Activated naive CD4-positive, alpha-beta T cell treated with anti-CD3 and anti-CD28 coated beads, Interleukin-2, amount 50 U/mL, for 24 hours (primary cell): Measurements from ENCODE around the gene TMEM135.
"Not testable (repeated sequence)": the region's sequence is repeated elsewhere in the genome, so short reads cannot be mapped to it uniquely, and the experiment has no call there.

Experiments used
- H3K27ac Mint-ChIP-seq: one replicate; pipeline ENCODE4 v1.8.0; 2021; ENCODE audit warnings: mild to moderate bottlenecking, mixed read lengths
- H3K27me3 Mint-ChIP-seq: one replicate; pipeline ENCODE4 v1.8.0; 2021; ENCODE audit warnings: mixed read lengths
- H3K36me3 Mint-ChIP-seq: one replicate; pipeline ENCODE4 v1.8.0; 2021; ENCODE audit warnings: mixed read lengths
- H3K4me1 Mint-ChIP-seq: one replicate; pipeline ENCODE4 v1.8.0; 2021; ENCODE audit warnings: mixed read lengths
- H3K4me3 Mint-ChIP-seq: one replicate; pipeline ENCODE4 v1.8.0; 2021; ENCODE audit warnings: mild to moderate bottlenecking, mixed read lengths
- H3K9me3 Mint-ChIP-seq: one replicate; pipeline ENCODE4 v1.8.0; 2021; ENCODE audit warnings: mixed read lengths

Gene TMEM135

GRCh38 chr11:87180742-87181141, 143.0 kb downstream of the TMEM135 start:
- Mint-ChIP-seq H3K27me3 (no peaks in the 10 kb centered on the region), H3K4me1 (peaks cover 4% of the 10 kb centered on the region), H3K27ac (no peak overlapping the region), H3K36me3 (peaks cover 41% of the 10 kb centered on the region), H3K4me3 (no peak overlapping the region), H3K9me3 (peaks cover 5% of the 10 kb centered on the region)

GRCh38 chr11:87181143-87181542, 143.4 kb downstream of the TMEM135 start:
- Mint-ChIP-seq H3K27me3 (no peaks in the 10 kb centered on the region), H3K9me3 (peaks cover 5% of the 10 kb centered on the region), H3K36me3 (peaks cover 37% of the 10 kb centered on the region), H3K4me3 (no peak overlapping the region), H3K4me1 (peaks cover 4% of the 10 kb centered on the region), H3K27ac (no peak overlapping the region)

- Mint-ChIP-seq H3K9me3 (no peaks in the 10 kb centered on the region), H3K4me3 (no peak overlapping the region), H3K4me1 (peaks cover 4% of the 10 kb centered on the region), H3K27ac (no peak overlapping the region), H3K27me3 (no peaks in the 10 kb centered on the region), H3K36me3 (peaks cover 10% of the 10 kb centered on the region)
Observed at GRCh38 chr11:87185228-87185627, 147.5 kb downstream of the TMEM135 start.

GRCh38 chr11:87187076-87187475, 149.3 kb downstream of the TMEM135 start:
- Mint-ChIP-seq H3K4me1 (peaks cover 4% of the 10 kb centered on the region), H3K9me3 (no peaks in the 10 kb centered on the region), H3K4me3 (no peak overlapping the region)

GRCh38 chr11:87187930-87188329, 150.2 kb downstream of the TMEM135 start:
- no peaks in the 10 kb centered on the region for H3K9me3 Mint-ChIP-seq
- no peaks in the 10 kb centered on the region for H3K27me3 Mint-ChIP-seq
- no peak overlapping the region for H3K27ac Mint-ChIP-seq
- H3K4me1 Mint-ChIP-seq: peaks cover 4% of the 10 kb centered on the region
- peaks cover 4% of the 10 kb centered on the region for H3K36me3 Mint-ChIP-seq
- H3K4me3 Mint-ChIP-seq: no peak overlapping the region

More at GRCh38 chr11:87187076-87187475, 149.3 kb downstream of the TMEM135 start:
- Mint-ChIP-seq H3K27ac (no peak overlapping the region), H3K36me3 (peaks cover 5% of the 10 kb centered on the region), H3K27me3 (no peaks in the 10 kb centered on the region)

GRCh38 chr11:87188396-87188795, 150.7 kb downstream of the TMEM135 start:
- not testable (repeated sequence) for H3K4me3 Mint-ChIP-seq, H3K27ac Mint-ChIP-seq, H3K4me1 Mint-ChIP-seq, H3K36me3 Mint-ChIP-seq, H3K27me3 Mint-ChIP-seq, H3K9me3 Mint-ChIP-seq

- H3K9me3 Mint-ChIP-seq, H3K4me1 Mint-ChIP-seq, H3K4me3 Mint-ChIP-seq, H3K27ac Mint-ChIP-seq, H3K36me3 Mint-ChIP-seq, H3K27me3 Mint-ChIP-seq: not testable (repeated sequence)
Observed at GRCh38 chr11:87188921-87189320, 151.2 kb downstream of the TMEM135 start.

- H3K4me3 Mint-ChIP-seq: no peak overlapping the region
- H3K27ac Mint-ChIP-seq: no peak overlapping the region
- H3K36me3 Mint-ChIP-seq: peaks cover 2% of the 10 kb centered on the region
- no peaks in the 10 kb centered on the region for H3K9me3 Mint-ChIP-seq
- H3K27me3 Mint-ChIP-seq: no peaks in the 10 kb centered on the region
- peaks cover 7% of the 10 kb centered on the region for H3K4me1 Mint-ChIP-seq
Observed at GRCh38 chr11:87190071-87190470, 152.3 kb downstream of the TMEM135 start.

GRCh38 chr11:87193756-87194470, 156.2 kb downstream of the TMEM135 start:
- no peak overlapping the region for H3K4me3 Mint-ChIP-seq
- H3K27ac Mint-ChIP-seq: no peak overlapping the region
- peaks cover 7% of the 10 kb centered on the region for H3K4me1 Mint-ChIP-seq
- H3K9me3 Mint-ChIP-seq: no peaks in the 10 kb centered on the region
- no peaks in the 10 kb centered on the region for H3K27me3 Mint-ChIP-seq
- peaks cover 6% of the 10 kb centered on the region for H3K36me3 Mint-ChIP-seq

GRCh38 chr11:87194985-87195820, 157.5 kb downstream of the TMEM135 start:
- no peak overlapping the region for H3K27ac Mint-ChIP-seq
- peaks cover 8% of the 10 kb centered on the region for H3K36me3 Mint-ChIP-seq
- no peaks in the 10 kb centered on the region for H3K9me3 Mint-ChIP-seq
- no peaks in the 10 kb centered on the region for H3K27me3 Mint-ChIP-seq
- H3K4me1 Mint-ChIP-seq: peaks cover 7% of the 10 kb centered on the region
- no peak overlapping the region for H3K4me3 Mint-ChIP-seq

GRCh38 chr11:87198266-87198881, 160.6 kb downstream of the TMEM135 start:
- Mint-ChIP-seq H3K27ac (no peak overlapping the region), H3K27me3 (no peaks in the 10 kb centered on the region), H3K36me3 (peaks cover 19% of the 10 kb centered on the region), H3K9me3 (no peaks in the 10 kb centered on the region), H3K4me1 (peaks cover 7% of the 10 kb centered on the region), H3K4me3 (no peak overlapping the region)

- Mint-ChIP-seq H3K4me3 (no peak overlapping the region), H3K36me3 (peaks cover 27% of the 10 kb centered on the region), H3K9me3 (peaks cover 6% of the 10 kb centered on the region), H3K4me1 (peaks cover 4% of the 10 kb centered on the region), H3K27me3 (no peaks in the 10 kb centered on the region), H3K27ac (no peak overlapping the region)
Observed at GRCh38 chr11:87201376-87201775, 163.6 kb downstream of the TMEM135 start.

GRCh38 chr11:87203907-87204602, 166.3 kb downstream of the TMEM135 start:
- Mint-ChIP-seq H3K27ac (no peak overlapping the region), H3K4me1 (no peaks in the 10 kb centered on the region), H3K27me3 (no peaks in the 10 kb centered on the region), H3K4me3 (no peak overlapping the region), H3K9me3 (peaks cover 17% of the 10 kb centered on the region), H3K36me3 (peaks cover 31% of the 10 kb centered on the region)

- Mint-ChIP-seq H3K9me3 (peaks cover 12% of the 10 kb centered on the region), H3K36me3 (peaks cover 10% of the 10 kb centered on the region), H3K27me3 (no peaks in the 10 kb centered on the region), H3K27ac (no peak overlapping the region), H3K4me1 (peaks cover 9% of the 10 kb centered on the region), H3K4me3 (no peak overlapping the region)
Observed at GRCh38 chr11:87212891-87213290, 175.2 kb downstream of the TMEM135 start.

GRCh38 chr11:87213444-87213843, 175.7 kb downstream of the TMEM135 start:
- H3K27ac Mint-ChIP-seq: no peak overlapping the region
- H3K4me1 Mint-ChIP-seq: peaks cover 9% of the 10 kb centered on the region
- H3K27me3 Mint-ChIP-seq: no peaks in the 10 kb centered on the region
- no peak overlapping the region for H3K4me3 Mint-ChIP-seq
- H3K36me3 Mint-ChIP-seq: peaks cover 6% of the 10 kb centered on the region
- H3K9me3 Mint-ChIP-seq: peaks cover 7% of the 10 kb centered on the region
